Smooth muscle cell (in vitro differentiated cells): ENCODE results near the gene CHST11. TPM values are rescaled to one million over a fixed set of nuclear protein-coding genes. Genes with fewer than 3 reads are reported as not detected.

Experiments
- DNase-seq: peaks from one replicate; lab custom pipeline; 2025; ENCODE audit not compliant: unreplicated experiment; lab: John Stamatoyannopoulos, UW
- H2AFZ ChIP-seq: fragments of 200-600 bp; sonication (generic); 2 replicates; pipeline ENCODE4 v1.6.0; 2016; ENCODE audit warnings: antibody characterized with exemption, low read depth, mild to moderate bottlenecking
- H3F3A ChIP-seq: fragments of 200-600 bp; sonication (generic); 2 replicates; pipeline ENCODE4 v1.6.0; 2017; ENCODE audit warnings: antibody characterized with exemption, low read depth
- H3K27ac ChIP-seq: fragments of 200-600 bp; sonication (generic); 2 replicates; pipeline ENCODE4 v1.5.1; 2016; ENCODE audit warnings: low read depth, mild to moderate bottlenecking
- H3K27me3 ChIP-seq: fragments of 200-600 bp; sonication (generic); 2 replicates; pipeline ENCODE4 v1.6.1; 2016; ENCODE audit warnings: low read depth, mild to moderate bottlenecking
- H3K36me3 ChIP-seq: fragments of 200-600 bp; sonication (generic); 2 replicates; pipeline ENCODE4 v1.5.1; 2016; ENCODE audit warnings: low read depth
- H3K4me1 ChIP-seq: fragments of 200-600 bp; sonication (generic); 2 replicates; pipeline ENCODE4 v1.5.1; 2016; ENCODE audit warnings: low read depth
- H3K4me2 ChIP-seq: fragments of 200-600 bp; sonication (generic); 2 replicates; pipeline ENCODE4 v1.6.0; 2016; ENCODE audit warnings: mild to moderate bottlenecking
- H3K4me3 ChIP-seq: fragments of 200-600 bp; sonication (generic); 2 replicates; pipeline ENCODE4 v1.5.1; 2016; ENCODE audit warnings: mild to moderate bottlenecking
- H3K79me2 ChIP-seq: fragments of 200-600 bp; sonication (generic); 2 replicates; pipeline ENCODE4 v1.6.0; 2016; ENCODE audit warnings: low read depth, mild to moderate bottlenecking
- H3K9ac ChIP-seq: fragments of 200-600 bp; sonication (generic); 2 replicates; pipeline ENCODE4 v1.6.0; 2016; ENCODE audit warnings: low read depth
- H3K9me3 ChIP-seq: fragments of 200-600 bp; sonication (generic); replicated peaks from 2 replicates; pipeline ENCODE4 v1.5.1; 2016; ENCODE audit warnings: low read depth
- H4K20me1 ChIP-seq: fragments of 200-600 bp; sonication (generic); 2 replicates; pipeline ENCODE4 v1.6.0; 2016; ENCODE audit warnings: low read depth
- WGBS: methylation state at CpG from one replicate; pipeline ENCODE4 v1.1.7; 2016; ENCODE audit warnings: low lambda C conversion rate; 5-methylcytosine and 5-hydroxymethylcytosine counted together
- polyA plus RNA-seq: library from polyadenylated mRNA; unstranded; fragments of >200 nt; fragmentation: Nextera tagmentation; extraction: Ambion mirVana; gene quantifications from 2 replicates; pipeline ENCODE4 v1.2.1, GENCODE V29; 2016
- total RNA-seq: library from RNA; depleted of rRNA; stranded (reverse); fragments of >200 nt; gene quantifications from 2 replicates; pipeline ENCODE4 v1.2.3, GENCODE V29; 2014
- TF ChIP-seq, protein P1 (sequence below): fragments of 200-600 bp; sonication (generic); IDR thresholded peaks from 2 replicates; pipeline ENCODE4 v1.5.1; 2017; ENCODE audit warnings: borderline replicate concordance, mild to moderate bottlenecking, antibody characterized with exemption; ENCODE audit not compliant: insufficient read depth, poor library complexity, severe bottlenecking

The CHST11 gene
- total and polyA plus RNA-seq, 2 experiments from 2014 or later, result 6.9 to 10.2 TPM

DNA sequence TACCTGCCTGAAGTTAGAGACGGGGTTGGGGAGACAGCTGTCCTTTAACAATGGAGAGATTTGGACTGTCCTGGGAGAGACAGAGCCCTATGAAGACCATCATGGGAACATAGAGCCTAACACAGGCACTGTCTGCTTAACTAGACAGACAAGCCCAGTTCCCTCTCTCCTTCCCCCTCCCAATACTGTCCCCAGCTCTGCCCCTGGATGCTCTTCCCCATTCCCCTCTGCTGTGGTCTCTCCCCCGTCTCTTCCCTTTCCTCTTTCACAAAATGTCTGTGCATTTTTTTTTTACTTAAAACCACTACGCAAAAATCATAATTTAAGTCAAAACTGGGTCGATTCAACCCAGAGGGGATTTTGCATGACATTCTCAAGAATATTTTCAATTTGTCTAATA is 232.9 kb downstream of the CHST11 start:
- Histone ChIP-seq H4K20me1 (peaks cover 17% of the 10 kb centered on the region), H3K4me3 (no peak overlapping the region), H2AFZ (no peak overlapping the region), H3K9ac (no peak overlapping the region), H3K9me3 (no peaks in the 10 kb centered on the region), H3K36me3 (no peaks in the 10 kb centered on the region), H3K4me1 (peaks cover 4% of the 10 kb centered on the region), H3F3A (peaks cover 5% of the 10 kb centered on the region), H3K79me2 (no peaks in the 10 kb centered on the region), H3K27me3 (no peaks in the 10 kb centered on the region), H3K27ac (no peak overlapping the region), H3K4me2 (no peak overlapping the region)
- TF ChIP-seq, protein P1, sequence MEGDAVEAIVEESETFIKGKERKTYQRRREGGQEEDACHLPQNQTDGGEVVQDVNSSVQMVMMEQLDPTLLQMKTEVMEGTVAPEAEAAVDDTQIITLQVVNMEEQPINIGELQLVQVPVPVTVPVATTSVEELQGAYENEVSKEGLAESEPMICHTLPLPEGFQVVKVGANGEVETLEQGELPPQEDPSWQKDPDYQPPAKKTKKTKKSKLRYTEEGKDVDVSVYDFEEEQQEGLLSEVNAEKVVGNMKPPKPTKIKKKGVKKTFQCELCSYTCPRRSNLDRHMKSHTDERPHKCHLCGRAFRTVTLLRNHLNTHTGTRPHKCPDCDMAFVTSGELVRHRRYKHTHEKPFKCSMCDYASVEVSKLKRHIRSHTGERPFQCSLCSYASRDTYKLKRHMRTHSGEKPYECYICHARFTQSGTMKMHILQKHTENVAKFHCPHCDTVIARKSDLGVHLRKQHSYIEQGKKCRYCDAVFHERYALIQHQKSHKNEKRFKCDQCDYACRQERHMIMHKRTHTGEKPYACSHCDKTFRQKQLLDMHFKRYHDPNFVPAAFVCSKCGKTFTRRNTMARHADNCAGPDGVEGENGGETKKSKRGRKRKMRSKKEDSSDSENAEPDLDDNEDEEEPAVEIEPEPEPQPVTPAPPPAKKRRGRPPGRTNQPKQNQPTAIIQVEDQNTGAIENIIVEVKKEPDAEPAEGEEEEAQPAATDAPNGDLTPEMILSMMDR, result no peak
- WGBS, result 88% methylated on average over 4 of the region's 4 CpGs
- DNase-seq, result no peak

DNA sequence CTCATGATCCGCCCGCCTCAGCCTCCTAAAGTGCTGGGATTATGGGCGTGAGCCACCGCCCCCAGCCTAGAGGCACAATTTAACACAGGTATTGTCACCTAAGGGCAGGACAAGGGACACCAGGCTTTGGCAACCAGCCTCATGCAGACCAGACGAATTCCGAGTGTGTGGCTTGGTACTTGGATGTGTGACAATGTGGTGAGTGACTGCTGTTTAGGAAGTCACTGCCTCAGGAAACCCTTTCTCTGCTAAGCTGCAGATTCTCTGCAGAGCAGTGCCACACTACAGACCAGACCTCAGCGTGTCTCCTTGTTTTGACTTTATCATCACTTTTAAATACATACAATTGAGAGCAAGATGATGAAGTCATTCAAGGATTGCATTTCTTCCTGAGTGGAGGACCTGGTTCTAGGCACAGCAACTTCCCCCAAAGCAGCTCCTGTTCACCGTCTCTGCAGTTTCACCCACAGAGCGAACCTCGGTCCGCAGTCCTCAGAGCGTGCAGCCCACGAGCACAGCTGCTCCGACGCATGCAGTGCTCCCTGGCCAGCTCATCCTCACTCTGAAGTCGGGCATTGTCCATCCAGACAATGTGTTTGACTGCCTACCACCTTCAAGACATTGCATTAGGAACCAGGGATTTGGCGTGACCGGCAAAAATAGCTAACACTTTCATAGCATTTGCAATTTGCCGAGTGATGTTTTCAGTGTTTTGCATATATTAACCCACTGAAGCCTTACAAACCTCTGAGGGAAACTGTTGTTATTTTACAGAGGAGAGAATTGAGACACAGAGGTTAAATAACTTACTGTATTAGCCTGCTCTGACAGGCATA is 235.2 kb downstream of the CHST11 start:
- WGBS, result 97% methylated on average over 19 of the region's 19 CpGs
- TF ChIP-seq, protein P1, result no peak

DNA sequence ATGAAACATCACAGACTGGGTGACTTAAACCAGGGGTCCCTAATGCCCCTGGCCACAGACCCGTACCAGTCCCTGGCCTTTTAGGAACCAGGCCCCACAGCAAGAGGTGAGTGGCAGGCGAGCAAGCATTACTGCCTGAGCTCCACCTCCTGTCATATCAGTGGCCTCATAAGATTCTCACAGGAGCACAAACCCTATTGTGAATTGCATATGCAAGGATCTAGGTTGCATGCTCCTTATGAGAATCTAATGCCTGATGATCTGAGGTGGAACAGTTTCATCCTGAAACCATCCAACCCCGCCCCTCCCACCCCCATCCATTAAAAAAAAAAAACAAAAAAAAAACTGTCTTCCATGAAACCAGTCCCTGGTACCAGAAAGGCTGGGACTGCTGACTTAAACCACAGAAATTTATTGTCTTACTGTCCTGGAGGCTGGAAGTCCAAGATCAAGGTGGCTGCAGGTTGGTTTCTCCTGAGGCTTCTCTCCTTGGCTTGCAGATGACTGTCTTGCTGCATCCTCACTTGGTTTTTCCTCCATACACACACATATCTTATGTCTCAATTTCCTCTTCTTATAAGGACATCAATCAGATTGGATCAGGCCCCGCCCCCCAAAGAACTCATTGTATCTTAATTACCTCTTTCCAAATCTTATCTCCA is 235.9 kb downstream of the CHST11 start:
- Histone ChIP-seq H4K20me1 (peaks cover 6% of the 10 kb centered on the region), H3K4me3 (no peak overlapping the region), H3F3A (no peaks in the 10 kb centered on the region), H3K79me2 (no peaks in the 10 kb centered on the region), H2AFZ (no peak overlapping the region), H3K9me3 (no peaks in the 10 kb centered on the region), H3K27me3 (no peaks in the 10 kb centered on the region), H3K4me1 (no peaks in the 10 kb centered on the region), H3K4me2 (no peak overlapping the region), H3K9ac (no peak overlapping the region), H3K27ac (no peak overlapping the region), H3K36me3 (no peaks in the 10 kb centered on the region)
- no peak for DNase-seq
- WGBS, result 87% methylated on average over 3 of the region's 4 CpGs
- TF ChIP-seq, protein P1, result no peak

More for the DNA sequence above, 235.2 kb downstream of the CHST11 start:
- H3K4me1 ChIP-seq, result no peaks in the 10 kb centered on the region
- peaks cover 6% of the 10 kb centered on the region for H4K20me1 ChIP-seq
- H3K9me3 ChIP-seq, result no peaks in the 10 kb centered on the region
- DNase-seq, result no peak
- H3K9ac ChIP-seq, result no peak overlapping the region
- H3K36me3 ChIP-seq, result no peaks in the 10 kb centered on the region
- H3K27ac ChIP-seq, result no peak overlapping the region
- H3K79me2 ChIP-seq, result no peaks in the 10 kb centered on the region
- H3K4me3 ChIP-seq, result no peak overlapping the region
- H3K27me3 ChIP-seq, result no peaks in the 10 kb centered on the region
- H3F3A ChIP-seq, result no peaks in the 10 kb centered on the region
- H2AFZ ChIP-seq, result no peak overlapping the region
- no peak overlapping the region for H3K4me2 ChIP-seq

DNA sequence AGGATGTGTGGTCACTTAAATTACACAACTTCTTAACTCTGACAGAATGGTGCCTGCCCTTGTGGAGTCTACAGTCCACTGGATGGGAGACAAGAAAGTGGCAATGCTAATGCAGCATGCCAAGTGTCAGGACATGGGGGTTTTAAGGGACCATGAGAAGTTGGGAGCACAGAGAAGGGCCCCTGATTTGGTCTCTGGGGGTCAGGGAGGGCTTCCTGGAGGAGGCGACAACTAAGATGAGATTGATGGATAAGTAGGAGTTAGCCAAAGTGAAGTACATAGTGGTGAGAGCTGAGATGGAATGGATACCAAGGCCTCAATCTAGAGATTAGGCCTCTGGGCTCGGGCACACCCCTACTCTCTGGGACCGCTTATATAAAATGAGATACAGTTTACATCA is 236.7 kb downstream of the CHST11 start:
- H3K4me1 ChIP-seq, result no peaks in the 10 kb centered on the region
- H2AFZ ChIP-seq, result no peak overlapping the region
- H3K4me3 ChIP-seq, result no peak overlapping the region
- no peak overlapping the region for H3K9ac ChIP-seq
- no peak overlapping the region for H3K4me2 ChIP-seq
- no peaks in the 10 kb centered on the region for H3K9me3 ChIP-seq
- H3F3A ChIP-seq, result no peaks in the 10 kb centered on the region
- H3K79me2 ChIP-seq, result no peaks in the 10 kb centered on the region
- no peaks in the 10 kb centered on the region for H3K36me3 ChIP-seq
- no peak for DNase-seq
- WGBS, result 97% methylated on average over 3 of the region's 3 CpGs
- TF ChIP-seq, protein P1, result no peak
- no peak overlapping the region for H3K27ac ChIP-seq
- H4K20me1 ChIP-seq, result peaks cover 6% of the 10 kb centered on the region
- no peaks in the 10 kb centered on the region for H3K27me3 ChIP-seq
